Mucosa of stomach (tissue), 1 donor: Measurements from ENCODE around the gene SPEF1.
"Not testable (repeated sequence)": the region's sequence is repeated elsewhere in the genome, so short reads cannot be mapped to it uniquely, and the experiment has no call there.

Experiments
- H3K27me3 ChIP-seq: one replicate; pipeline ENCODE4 v1.7.0; 2013; ENCODE audit warnings: mild to moderate bottlenecking, low read length; ENCODE audit not compliant: control insufficient read depth, insufficient read depth
- H3K36me3 ChIP-seq: one replicate; pipeline ENCODE4 v1.7.0; 2013; ENCODE audit warnings: low read length; ENCODE audit not compliant: control insufficient read depth, insufficient read depth
- H3K4me1 ChIP-seq: one replicate; pipeline ENCODE4 v1.7.0; 2013; ENCODE audit warnings: mild to moderate bottlenecking, low read length; ENCODE audit not compliant: control insufficient read depth, insufficient read depth
- H3K4me3 ChIP-seq: one replicate; pipeline ENCODE4 v1.7.0; 2013; ENCODE audit warnings: low read length
- H3K9ac ChIP-seq: one replicate; pipeline ENCODE4 v1.7.0; 2013; ENCODE audit warnings: mild to moderate bottlenecking, low read length, moderate library complexity
- H3K9me3 ChIP-seq: one replicate; pipeline ENCODE4 v1.7.0; 2013; ENCODE audit warnings: mild to moderate bottlenecking, low read length, moderate library complexity; ENCODE audit not compliant: control insufficient read depth
- donor health status: Pancreatic carcinoma.

Gene SPEF1, protein sequence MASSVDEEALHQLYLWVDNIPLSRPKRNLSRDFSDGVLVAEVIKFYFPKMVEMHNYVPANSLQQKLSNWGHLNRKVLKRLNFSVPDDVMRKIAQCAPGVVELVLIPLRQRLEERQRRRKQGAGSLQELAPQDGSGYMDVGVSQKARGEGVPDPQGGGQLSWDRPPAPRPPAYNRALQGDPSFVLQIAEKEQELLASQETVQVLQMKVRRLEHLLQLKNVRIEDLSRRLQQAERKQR

DNA sequence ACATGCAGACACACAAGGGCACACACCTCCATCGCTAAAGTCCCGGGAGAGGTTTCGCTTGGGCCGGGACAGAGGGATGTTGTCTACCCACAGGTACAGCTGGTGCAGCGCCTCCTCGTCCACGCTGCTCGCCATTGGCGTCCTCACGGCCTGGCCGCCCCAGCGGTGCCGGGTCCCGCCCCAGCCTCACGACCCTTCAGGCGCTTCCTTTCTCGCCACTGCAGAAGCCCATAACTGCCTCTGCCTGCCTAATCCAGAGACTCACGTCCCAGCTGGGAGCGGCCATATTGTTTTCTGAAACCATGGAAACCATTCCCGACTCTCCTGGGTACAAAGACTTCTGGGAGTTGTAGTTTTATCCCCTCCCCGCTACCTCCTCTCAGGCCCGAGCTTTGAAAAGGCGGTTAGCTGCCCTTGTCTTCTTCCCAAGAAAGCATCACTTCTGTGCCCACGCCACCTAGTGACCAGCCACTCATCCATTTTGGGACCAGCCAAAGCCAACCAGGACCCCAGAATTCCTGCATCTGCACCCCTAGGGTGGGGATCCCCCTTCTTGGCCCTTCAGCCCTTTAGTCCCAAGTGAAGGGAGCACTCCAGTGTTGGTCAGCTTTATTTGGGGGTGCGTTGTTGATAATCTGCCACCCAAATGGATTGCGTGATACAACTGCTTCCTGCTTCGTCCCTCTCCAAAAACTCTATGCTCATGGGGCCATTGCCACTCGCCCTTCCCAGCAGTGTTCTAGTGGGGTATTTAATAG is at the start of gene SPEF1:
Gene SPEF1 (minus strand): TSS at position 296 of the 758 bp plus-strand sequence. CDS start 161 bp downstream, at position 135.
- no peaks in the 10 kb centered on the region for H3K36me3 ChIP-seq
- H3K4me1 ChIP-seq = peaks cover 47% of the 10 kb centered on the region
- no peak within 1 kb of the TSS for H3K9ac ChIP-seq
- H3K9me3 ChIP-seq = no peaks in the 10 kb centered on the region
- H3K4me3 ChIP-seq = no peak within 1 kb of the TSS
- peaks cover 28% of the 10 kb centered on the region for H3K27me3 ChIP-seq

DNA sequence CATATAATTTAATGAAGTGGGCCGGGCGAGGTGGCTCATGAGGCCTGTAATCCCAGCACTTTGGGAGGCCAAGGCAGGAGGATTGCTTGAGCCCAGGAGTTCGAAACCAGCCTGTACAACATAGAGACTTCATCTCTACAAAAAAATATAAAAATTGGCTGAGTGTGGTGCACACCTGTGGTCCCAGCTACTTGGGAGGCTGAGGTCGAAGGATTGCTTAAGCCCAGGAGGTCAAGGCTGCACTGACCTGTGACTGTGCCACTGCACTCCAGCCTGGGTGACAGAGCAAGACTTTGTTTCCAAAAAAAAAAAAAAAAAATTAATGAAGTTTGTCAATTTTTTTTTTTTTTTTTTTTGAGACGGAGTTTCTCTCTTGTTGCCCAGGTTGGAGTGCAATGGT is 48.6 kb upstream of the SPEF1 start:
- not testable (repeated sequence) for H3K27me3 ChIP-seq, H3K4me3 ChIP-seq, H3K4me1 ChIP-seq, H3K9me3 ChIP-seq, H3K9ac ChIP-seq, H3K36me3 ChIP-seq

DNA sequence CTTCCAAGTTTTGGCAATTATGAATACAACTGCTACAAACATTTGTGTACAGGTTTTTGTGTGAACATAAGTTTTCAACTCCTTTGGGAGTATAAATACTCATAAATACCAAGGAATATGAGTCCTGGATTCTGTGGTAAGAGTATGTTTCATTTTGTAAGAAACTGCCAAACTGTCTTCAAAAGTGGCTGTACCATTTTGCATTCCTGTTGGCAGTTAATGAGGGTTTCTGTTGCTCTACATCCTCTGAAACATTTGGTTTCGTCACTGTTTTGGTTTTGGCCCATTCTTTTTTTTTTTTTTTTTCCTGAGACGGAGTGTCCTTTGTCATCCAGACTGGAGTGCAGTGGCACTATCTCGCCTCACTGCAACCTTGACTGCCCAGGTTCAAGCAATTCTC is 47.5 kb upstream of the SPEF1 start:
- Histone ChIP-seq H3K9ac (no peak overlapping the region), H3K4me1 (no peaks in the 10 kb centered on the region), H3K9me3 (no peaks in the 10 kb centered on the region), H3K27me3 (no peaks in the 10 kb centered on the region), H3K36me3 (no peaks in the 10 kb centered on the region), H3K4me3 (no peak overlapping the region)

DNA sequence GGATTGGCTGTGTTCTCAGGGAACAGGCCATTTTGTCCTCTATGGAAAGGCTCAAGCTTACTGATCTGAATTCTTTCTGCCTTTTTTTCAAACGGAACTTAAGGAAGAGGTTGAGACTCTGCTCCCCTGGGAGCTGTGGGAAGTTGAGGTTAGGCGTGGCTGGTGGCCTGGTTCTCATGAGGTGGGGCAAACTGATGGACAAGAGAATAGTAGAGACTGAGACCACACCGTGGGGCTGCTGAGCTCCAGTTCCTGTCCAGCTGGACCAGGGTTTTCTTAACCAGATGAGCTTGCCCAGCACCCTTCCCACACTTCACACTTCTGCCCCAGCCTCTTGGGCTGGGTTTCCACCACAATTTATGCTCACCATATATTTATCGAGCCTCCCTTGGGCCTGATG is 45.2 kb upstream of the SPEF1 start:
- Histone ChIP-seq H3K4me3 (no peak overlapping the region), H3K4me1 (peaks cover 5% of the 10 kb centered on the region), H3K9me3 (no peaks in the 10 kb centered on the region), H3K27me3 (no peaks in the 10 kb centered on the region), H3K9ac (no peak overlapping the region), H3K36me3 (peaks cover 7% of the 10 kb centered on the region)

DNA sequence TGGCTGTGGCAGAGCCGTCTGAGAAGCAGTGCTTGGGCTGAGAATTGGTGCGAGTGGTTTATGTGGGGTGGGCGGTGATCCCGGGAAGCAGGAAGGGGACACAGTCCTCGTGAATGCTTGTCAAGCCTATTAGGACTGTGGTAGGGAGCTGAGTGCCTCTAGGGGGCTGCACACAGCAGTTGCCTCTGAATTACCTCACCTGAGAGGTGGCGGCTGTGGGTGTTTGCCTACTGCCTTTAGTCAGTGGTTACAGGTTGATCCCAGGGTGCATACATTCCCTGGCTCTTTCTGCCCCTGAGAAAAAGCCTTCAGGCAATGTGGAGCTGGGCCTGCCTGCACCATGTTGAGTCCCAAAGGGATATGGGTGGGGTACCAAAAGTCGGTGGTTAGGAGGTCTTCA is 44.3 kb upstream of the SPEF1 start:
- no peaks in the 10 kb centered on the region for H3K27me3 ChIP-seq
- no peak overlapping the region for H3K9ac ChIP-seq
- H3K36me3 ChIP-seq = peaks cover 7% of the 10 kb centered on the region
- H3K4me3 ChIP-seq = no peak overlapping the region
- H3K4me1 ChIP-seq = peaks cover 10% of the 10 kb centered on the region
- H3K9me3 ChIP-seq = no peaks in the 10 kb centered on the region

DNA sequence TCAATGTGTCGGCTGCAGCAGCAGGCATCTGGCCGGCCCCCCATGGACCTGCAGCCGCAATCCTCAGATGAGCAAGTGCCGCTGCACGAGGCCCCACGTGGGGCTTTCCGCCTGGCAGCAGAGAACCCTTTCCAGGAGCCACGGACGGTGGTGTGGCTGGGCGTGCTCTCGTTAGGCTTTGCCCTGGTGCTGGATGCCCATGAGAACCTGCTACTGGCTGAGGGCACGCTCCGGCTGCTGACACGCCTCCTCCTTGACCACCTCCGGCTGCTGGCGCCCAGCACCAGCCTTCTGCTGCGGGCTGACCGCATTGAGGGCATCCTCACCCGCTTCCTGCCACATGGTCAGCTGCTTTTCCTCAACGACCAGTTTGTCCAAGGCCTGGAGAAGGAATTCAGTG is 42.6 kb upstream of the SPEF1 start:
- Histone ChIP-seq H3K4me1 (peaks cover 17% of the 10 kb centered on the region), H3K36me3 (peaks cover 7% of the 10 kb centered on the region), H3K9me3 (no peaks in the 10 kb centered on the region), H3K4me3 (no peak overlapping the region), H3K27me3 (no peaks in the 10 kb centered on the region), H3K9ac (no peak overlapping the region)

DNA sequence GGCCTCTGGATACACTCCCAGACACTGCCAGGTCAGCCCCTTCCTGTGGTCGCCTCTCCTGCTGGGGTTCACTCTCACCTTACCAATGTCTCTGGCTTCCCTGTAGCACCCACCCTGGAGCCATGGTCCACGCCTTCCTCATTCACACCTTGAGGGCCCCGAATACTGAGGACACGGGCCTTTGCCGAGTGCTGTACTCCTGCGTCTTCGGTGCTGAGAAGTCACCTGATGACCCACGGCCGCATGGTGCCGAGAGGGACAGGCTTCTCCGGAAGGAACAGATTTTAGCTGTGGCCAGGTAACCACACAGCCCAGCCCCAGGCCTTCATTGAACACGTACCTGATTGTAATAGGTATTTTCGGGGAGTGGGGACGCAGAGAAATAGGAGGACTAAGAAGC is 40.7 kb upstream of the SPEF1 start:
- H3K27me3 ChIP-seq = no peaks in the 10 kb centered on the region
- H3K36me3 ChIP-seq = peaks cover 7% of the 10 kb centered on the region
- H3K4me1 ChIP-seq = peaks cover 24% of the 10 kb centered on the region
- no peak overlapping the region for H3K9ac ChIP-seq
- H3K4me3 ChIP-seq = no peak overlapping the region
- H3K9me3 ChIP-seq = no peaks in the 10 kb centered on the region

DNA sequence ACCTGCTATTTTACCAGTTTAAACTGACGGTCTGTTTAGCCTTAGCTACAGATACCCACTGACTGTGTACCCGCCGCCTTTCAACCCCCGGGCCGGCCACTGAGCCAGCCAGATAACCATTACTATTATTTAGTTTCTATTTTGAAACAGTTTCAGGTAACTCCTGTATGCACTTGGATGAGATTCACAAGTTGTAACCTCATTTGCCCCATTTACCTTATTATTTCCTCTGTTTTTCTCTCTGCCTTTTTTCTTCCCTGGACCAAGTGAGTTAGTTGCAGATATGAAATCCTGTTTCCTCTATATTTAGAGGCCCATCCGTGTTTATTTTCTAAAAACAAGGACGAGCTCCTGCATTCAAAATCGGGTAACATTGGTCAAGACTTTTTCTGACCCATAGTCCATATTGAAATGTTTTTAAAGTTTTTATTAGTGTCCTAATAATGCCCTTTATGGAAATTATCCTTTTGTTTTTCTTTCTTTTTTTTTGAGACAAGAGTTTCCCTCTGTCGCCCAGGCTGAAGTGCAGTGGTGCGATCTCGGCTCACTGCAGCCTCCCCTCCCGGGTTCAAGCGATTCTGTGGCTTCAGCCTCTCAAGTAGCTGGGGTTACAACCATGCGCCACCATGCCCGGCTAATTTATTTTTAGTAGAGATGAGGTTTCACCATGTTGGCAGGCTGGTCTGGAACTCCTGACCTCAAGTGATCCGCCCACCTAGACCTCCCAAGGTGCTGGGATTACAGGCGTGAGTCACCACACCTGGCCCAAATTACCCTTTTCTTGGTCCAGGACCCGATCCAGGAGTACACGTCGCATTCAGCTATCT is 39.9 kb upstream of the SPEF1 start:
- peaks cover 7% of the 10 kb centered on the region for H3K36me3 ChIP-seq
- H3K9me3 ChIP-seq = no peaks in the 10 kb centered on the region
- H3K9ac ChIP-seq = peak overlapping the region; percentile 95
- H3K4me3 ChIP-seq = peak overlapping the region; percentile 95
- H3K27me3 ChIP-seq = no peaks in the 10 kb centered on the region
- peaks cover 24% of the 10 kb centered on the region for H3K4me1 ChIP-seq

DNA sequence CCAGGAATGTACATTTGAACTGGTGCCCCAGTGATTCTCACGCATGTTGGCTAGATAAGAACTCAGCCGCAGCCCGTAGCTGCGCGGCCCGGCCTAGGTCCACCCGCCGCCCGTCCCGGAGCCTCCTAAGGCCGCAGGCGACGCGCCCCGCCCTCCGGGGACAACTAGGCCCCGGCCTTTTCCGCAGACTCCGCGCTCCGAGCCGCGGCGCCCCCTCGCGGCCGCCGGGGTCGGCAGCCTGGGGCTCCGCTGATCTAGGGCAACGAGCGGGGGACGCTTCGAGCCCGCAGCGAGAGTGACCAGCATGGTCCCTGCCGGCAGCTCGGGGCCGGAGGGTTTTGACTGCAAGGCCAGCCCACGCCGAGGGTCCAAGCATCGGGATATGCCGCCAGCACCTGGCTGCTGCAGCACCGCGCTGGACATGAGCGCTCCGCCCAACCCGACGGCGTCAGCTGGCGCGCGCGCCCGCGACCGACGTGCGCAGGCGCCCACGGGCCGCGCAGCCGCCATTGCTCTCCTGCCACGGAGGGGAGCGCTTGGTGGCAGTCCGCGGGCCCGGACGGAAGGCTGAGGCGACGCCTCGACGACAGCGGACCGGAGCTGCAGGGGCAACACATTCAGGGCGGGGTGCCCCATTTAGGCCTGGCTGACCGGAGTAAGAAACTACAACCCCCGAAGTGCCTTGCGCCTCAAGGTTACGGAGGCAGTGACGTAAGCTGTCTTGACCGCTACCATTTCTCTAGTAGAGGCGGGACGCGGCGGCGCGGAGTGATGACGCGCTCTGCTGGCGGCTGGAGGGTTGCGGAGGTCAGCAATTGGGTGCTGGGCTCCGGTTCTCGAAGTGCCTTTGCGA is 39.0 kb upstream of the SPEF1 start, which contains the start of gene AP5S1:
Gene AP5S1 (plus strand): TSS at position 500 of the 853 bp plus-strand sequence. CDS start 1,571 bp downstream, outside the sequence.
- peak within 1 kb of the TSS; percentile 95 for H3K4me3 ChIP-seq
- peaks cover 7% of the 10 kb centered on the region for H3K36me3 ChIP-seq
- peak within 1 kb of the TSS; percentile 95 for H3K9ac ChIP-seq
- no peaks in the 10 kb centered on the region for H3K27me3 ChIP-seq
- peaks cover 24% of the 10 kb centered on the region for H3K4me1 ChIP-seq
- no peaks in the 10 kb centered on the region for H3K9me3 ChIP-seq

DNA sequence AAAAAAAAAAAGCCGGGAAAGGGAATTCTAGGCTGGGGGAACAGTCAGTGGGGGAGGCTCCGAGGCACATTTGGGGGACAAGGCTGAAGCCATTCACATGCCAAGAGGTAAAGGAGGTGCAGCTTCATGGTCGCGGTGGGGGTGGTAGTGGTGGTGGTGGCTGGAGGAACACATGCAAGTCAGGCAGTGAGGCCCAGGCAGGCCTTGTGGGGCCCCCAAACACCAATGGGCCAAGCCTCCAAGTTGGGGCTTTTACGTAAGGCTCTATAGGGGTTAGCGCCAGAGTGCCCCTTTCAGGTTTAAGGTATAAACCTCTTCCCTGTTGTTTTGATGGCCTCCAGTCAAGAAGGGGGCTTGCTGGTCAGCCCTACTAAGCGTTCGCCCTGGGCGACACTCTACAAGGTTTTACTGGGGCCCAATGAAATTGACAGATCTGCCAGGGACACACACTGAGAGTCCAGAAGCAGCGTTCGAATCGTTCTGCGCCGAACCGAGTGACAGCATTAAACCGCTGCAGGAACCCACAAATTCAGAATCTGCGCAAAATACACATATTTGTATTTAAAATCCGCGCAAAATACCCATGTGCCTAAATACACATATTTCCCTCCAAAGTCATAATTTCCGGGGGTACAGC is 38.3 kb upstream of the SPEF1 start:
- Histone ChIP-seq H3K9ac (peak overlapping the region; percentile 95), H3K9me3 (no peaks in the 10 kb centered on the region), H3K4me3 (peak overlapping the region; percentile 95)

More for the DNA sequence above, 38.3 kb upstream of the SPEF1 start:
- Histone ChIP-seq H3K4me1 (peaks cover 24% of the 10 kb centered on the region), H3K36me3 (peaks cover 7% of the 10 kb centered on the region), H3K27me3 (no peaks in the 10 kb centered on the region)
